Mesenteric fat pad (tissue), 1 donor: ENCODE measurements around the gene ABHD17B. TPM values are rescaled to one million over a fixed set of nuclear protein-coding genes. Genes with fewer than 3 reads are reported as not detected.
"Not testable (repeated sequence)": the region's sequence is repeated elsewhere in the genome, so short reads cannot be mapped to it uniquely, and the experiment has no call there.

Experiments used
- DNase-seq: peaks from one replicate; pipeline ENCODE4 v3.0.0-alpha.2; 2020; ENCODE audit warnings: low spot score
- total RNA-seq: library from RNA; stranded (reverse); fragmentation: NEBNext Ultra II Directional; extraction: Animal tissue kit (Norgen Biotek cat#: 25700); gene quantifications from one replicate; pipeline ENCODE4 v1.2.1, GENCODE V29; 2021
- donor health status: DM: yes; HTN: yes; CAD: no.

The ABHD17B gene
- total RNA-seq, 1 donor from 2014 or later: 14.3 TPM

- DNase-seq: no peak
These were observed 6.0 kb upstream of the ABHD17B start for GRCh38 chr9:71916834-71917534.

GRCh38 chr9:71915495-71915894, 4.5 kb upstream of the ABHD17B start:
- no peak for DNase-seq

GRCh38 chr9:71911908-71912335, 929 bp upstream of the ABHD17B start:
- DNase-seq: no peak

- DNase-seq: no peak
These were observed 338 bp downstream of the ABHD17B start for GRCh38 chr9:71910650-71911060.

- no peak for DNase-seq
These were observed 925 bp downstream of the ABHD17B start for GRCh38 chr9:71909887-71910649.

GRCh38 chr9:71908825-71909224, 2.2 kb downstream of the ABHD17B start:
- no peak for DNase-seq

GRCh38 chr9:71904076-71904475, 6.9 kb downstream of the ABHD17B start:
- DNase-seq: no peak

GRCh38 chr9:71901695-71902597, 9.0 kb downstream of the ABHD17B start:
- no peak for DNase-seq

- not testable (repeated sequence) for DNase-seq
These were observed 12.2 kb downstream of the ABHD17B start for GRCh38 chr9:71898756-71899155.

GRCh38 chr9:71897577-71897976, 13.4 kb downstream of the ABHD17B start:
- DNase-seq: no peak

GRCh38 chr9:71896761-71897160, 14.2 kb downstream of the ABHD17B start:
- no peak for DNase-seq

GRCh38 chr9:71895955-71896354, 15.0 kb downstream of the ABHD17B start:
- no peak for DNase-seq

- no peak for DNase-seq
These were observed 15.9 kb downstream of the ABHD17B start for GRCh38 chr9:71895117-71895516.

GRCh38 chr9:71891557-71892189, 19.3 kb downstream of the ABHD17B start:
- no peak for DNase-seq

- DNase-seq: no peak
These were observed 20.8 kb downstream of the ABHD17B start for GRCh38 chr9:71890042-71890679.

- no peak for DNase-seq
These were observed 23.6 kb downstream of the ABHD17B start for GRCh38 chr9:71887362-71887761.

- no peak for DNase-seq
These were observed 24.5 kb downstream of the ABHD17B start for GRCh38 chr9:71886541-71886940.

- no peak for DNase-seq
These were observed 25.0 kb downstream of the ABHD17B start for GRCh38 chr9:71886015-71886414.

- DNase-seq: no peak
These were observed 25.5 kb downstream of the ABHD17B start for GRCh38 chr9:71885467-71885866.

GRCh38 chr9:71884005-71884404, 27.0 kb downstream of the ABHD17B start:
- DNase-seq: no peak
